Panc1 (cell line): ENCODE data around the gene IPO13.

Source experiments
- CTCF ChIP-seq: fragments of 450-650 bp; IDR thresholded peaks from 2 replicates; pipeline ENCODE4 v1.5.1; 2017; ENCODE audit warnings: mild to moderate bottlenecking
- POLR2AphosphoS5 ChIP-seq: IDR thresholded peaks from 2 replicates; pipeline ENCODE4 v1.6.1; 2012; ENCODE audit warnings: mild to moderate bottlenecking, low read depth, low read length, moderate library complexity
- REST ChIP-seq, 2 experiments: IDR thresholded peaks; 2 replicates each; pipeline ENCODE4 v1.6.1; 2011 to 2012; ENCODE audit warnings: low read depth in 2 of 2, control low read depth in 1 of 2, low read length in 1 of 2, mild to moderate bottlenecking in 1 of 2, moderate library complexity in 1 of 2; ENCODE audit not compliant: insufficient read depth in 1 of 2
- SIN3A ChIP-seq: IDR thresholded peaks from 2 replicates; pipeline ENCODE4 v1.6.1; 2012; ENCODE audit warnings: low read depth, mild to moderate bottlenecking, low read length, moderate library complexity, borderline replicate concordance; ENCODE audit not compliant: insufficient read depth
- TCF7L2 ChIP-seq: IDR thresholded peaks from 2 replicates; pipeline ENCODE4 v1.6.1; 2011; ENCODE audit warnings: mild to moderate bottlenecking, low read depth, low read length, inconsistent platforms

- TF ChIP-seq CTCF (no peak), TCF7L2 (no peak), POLR2AphosphoS5 (no peak), REST (IDR thresholded peaks at IDR 0.05; ENCODE audit: insufficient read depth in 1 of 2, low read depth in 2 of 2, low read length in 1 of 2) (no peak), SIN3A (no peak)
Measured at GRCh38 chr1:43954036-43954435, 7.3 kb downstream of the IPO13 start.
